Ishikawa (cell line): Measurements from ENCODE around the gene MYO1B.
A peak's percentile ranks its signal among the peaks of the same experiment; 100 is the strongest.

Experiments
- CEBPB ChIP-seq: IDR thresholded peaks from 2 replicates; pipeline ENCODE4 v1.6.1; 2012
- CREB1 ChIP-seq: IDR thresholded peaks from 2 replicates; pipeline ENCODE4 v1.6.1; 2012; ENCODE audit warnings: low read depth
- EGR1 ChIP-seq: IDR thresholded peaks from 2 replicates; pipeline ENCODE4 v1.6.1; 2012
- EP300 ChIP-seq: IDR thresholded peaks from 2 replicates; pipeline ENCODE4 v1.6.1; 2012; ENCODE audit warnings: borderline replicate concordance
- MAX ChIP-seq: IDR thresholded peaks from 2 replicates; pipeline ENCODE4 v1.6.1; 2012
- NFIC ChIP-seq: IDR thresholded peaks from 2 replicates; pipeline ENCODE4 v1.6.1; 2012
- RAD21 ChIP-seq: IDR thresholded peaks from 2 replicates; pipeline ENCODE4 v1.6.1; 2012; ENCODE audit warnings: low read depth
- REST ChIP-seq: IDR thresholded peaks from 2 replicates; pipeline ENCODE4 v1.6.1; 2012; ENCODE audit warnings: low read depth, mild to moderate bottlenecking
- TAF1 ChIP-seq: IDR thresholded peaks from 2 replicates; pipeline ENCODE4 v1.6.1; 2012; ENCODE audit warnings: low read depth, mild to moderate bottlenecking
- TCF12 ChIP-seq: IDR thresholded peaks from 2 replicates; pipeline ENCODE4 v1.6.1; 2012; ENCODE audit warnings: low read depth
- TEAD4 ChIP-seq: IDR thresholded peaks from 2 replicates; pipeline ENCODE4 v1.6.1; 2012
- YY1 ChIP-seq: IDR thresholded peaks from 2 replicates; pipeline ENCODE4 v1.6.1; 2012; ENCODE audit warnings: low read depth

GRCh38 chr2:191376981-191377629, 131.9 kb downstream of the MYO1B start:
- TF ChIP-seq MAX (peak; percentile 89), REST (no peak), EP300 (no peak), EGR1 (no peak), TAF1 (no peak), TCF12 (no peak), CREB1 (no peak), CEBPB (no peak), NFIC (no peak), YY1 (no peak), TEAD4 (no peak), RAD21 (no peak)
